Chondrocyte (in vitro differentiated cells): Measurements from ENCODE around the gene TMEM106C. TPM values are rescaled to one million over a fixed set of nuclear protein-coding genes. Genes with fewer than 3 reads are reported as not detected.

Experiments used
- DNase-seq: peaks from one replicate; pipeline ENCODE4 v3.0.0; 2021; ENCODE audit warnings: mixed read lengths, low spot score
- H3K27ac Mint-ChIP-seq: one replicate; pipeline ENCODE4 v1.8.0; 2021; ENCODE audit warnings: mild to moderate bottlenecking, moderate library complexity, mixed read lengths; ENCODE audit not compliant: unreplicated experiment
- H3K27me3 Mint-ChIP-seq: 2 replicates; pipeline ENCODE4 v1.8.0; 2021; ENCODE audit warnings: low read depth, mixed read lengths
- H3K36me3 Mint-ChIP-seq: 2 replicates; pipeline ENCODE4 v1.8.0; 2021; ENCODE audit warnings: low read depth, mixed read lengths
- H3K4me1 Mint-ChIP-seq: 2 replicates; pipeline ENCODE4 v1.8.0; 2021; ENCODE audit warnings: low read depth, mild to moderate bottlenecking, mixed read lengths
- H3K4me3 Mint-ChIP-seq: one replicate; pipeline ENCODE4 v1.8.0; 2021; ENCODE audit warnings: mild to moderate bottlenecking, moderate library complexity, mixed read lengths; ENCODE audit not compliant: unreplicated experiment
- H3K9me3 Mint-ChIP-seq: 2 replicates; pipeline ENCODE4 v1.8.0; 2021; ENCODE audit warnings: low read depth, mixed read lengths
- CTCF ChIP-seq: fragments of 200-600 bp; sonication (generic); IDR thresholded peaks from 2 replicates; pipeline ENCODE4 v1.5.0; 2021; ENCODE audit warnings: antibody characterized with exemption, mild to moderate bottlenecking, moderate library complexity
- total RNA-seq: library from RNA; stranded (reverse); gene quantifications from 3 replicates; pipeline ENCODE4 v1.2.1, GENCODE V29; 2021

The TMEM106C gene
- total RNA-seq, 1 donor from 2014 or later, result 54.3 TPM

DNA sequence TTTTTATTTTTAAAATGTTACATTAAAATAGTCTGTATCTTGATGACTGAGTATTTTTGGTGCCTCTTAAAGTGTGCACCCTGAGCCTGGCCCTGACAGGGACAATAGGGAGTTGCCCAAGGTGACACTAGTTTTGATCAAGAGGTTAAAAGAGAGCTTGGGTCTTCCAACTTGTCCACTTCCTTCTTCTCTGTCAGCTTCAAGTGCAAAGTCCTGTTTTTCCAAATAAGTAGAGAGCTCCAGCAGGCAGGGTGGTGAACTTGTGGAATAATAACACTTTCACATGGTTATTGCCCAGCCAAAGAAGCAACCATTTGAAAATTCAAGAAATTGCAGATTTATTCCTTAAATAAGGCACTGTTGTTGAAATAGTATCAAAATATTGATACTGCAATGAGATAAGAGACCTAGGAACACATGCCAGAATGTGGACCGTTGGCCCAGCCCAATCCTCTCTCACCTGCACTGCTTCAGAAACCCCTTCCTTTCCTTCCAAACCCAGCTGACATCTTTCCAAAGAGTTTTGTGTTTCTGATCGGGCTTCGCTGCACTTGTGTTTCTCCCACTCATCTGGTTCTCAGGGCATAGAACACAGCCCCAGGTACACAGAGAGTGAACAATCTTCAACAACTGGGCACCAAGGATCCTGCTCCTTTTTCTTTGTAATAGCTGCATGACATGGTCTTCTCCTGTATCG, 54.7 kb downstream of the TMEM106C start:
- no peaks in the 10 kb centered on the region for H3K36me3 Mint-ChIP-seq
- no peaks in the 10 kb centered on the region for H3K4me1 Mint-ChIP-seq
- H3K4me3 Mint-ChIP-seq, result no peak overlapping the region
- no peak for TF ChIP-seq CTCF
- H3K27ac Mint-ChIP-seq, result no peak overlapping the region
- H3K9me3 Mint-ChIP-seq, result no peaks in the 10 kb centered on the region
- DNase-seq, result no peak
- peaks cover 27% of the 10 kb centered on the region for H3K27me3 Mint-ChIP-seq

Other genes starting within 250 kb of the TMEM106C start
- not detected in 3 replicates for gene ENDOU, start 238.1 kb upstream of the TMEM106C start, total RNA-seq
- gene RAPGEF3, start 204.7 kb upstream of the TMEM106C start, total RNA-seq, result 1.3 to 1.8 TPM (median 1.3 TPM) in 3 replicates
- gene SLC48A1, start 190.4 kb upstream of the TMEM106C start, total RNA-seq, result 11.4 to 18.4 TPM (median 11.5 TPM) in 3 replicates
- gene HDAC7, start 143.7 kb upstream of the TMEM106C start, total RNA-seq, result 79.1 to 93.2 TPM (median 89.6 TPM) in 3 replicates
- 4.4 to 4.8 TPM (median 4.6 TPM) in 3 replicates for gene VDR, start 58.6 kb upstream of the TMEM106C start, total RNA-seq
- 2.0 to 47.7 TPM (median 35.6 TPM) in 3 replicates for gene COL2A1, start 40.9 kb downstream of the TMEM106C start, total RNA-seq
- gene SENP1, start 142.5 kb downstream of the TMEM106C start, total RNA-seq, result 16.1 to 20.9 TPM (median 19.7 TPM) in 3 replicates
- gene PFKM, start 155.8 kb downstream of the TMEM106C start, total RNA-seq, result 60.9 to 82.3 TPM (median 61.2 TPM) in 3 replicates
- 24.7 to 34.3 TPM (median 30.8 TPM) in 3 replicates for gene ASB8, start 193.9 kb downstream of the TMEM106C start, total RNA-seq
- 0.22 to 0.56 TPM (median 0.47 TPM) in 3 replicates for gene CCDC184, start 220.0 kb downstream of the TMEM106C start, total RNA-seq
- not detected in 3 replicates for gene OR10AD1, start 239.7 kb downstream of the TMEM106C start, total RNA-seq